H9 (cell line): ENCODE measurements around the gene NEGR1. TPM values are rescaled to one million over a fixed set of nuclear protein-coding genes. Genes with fewer than 3 reads are reported as not detected.

Source experiments
- DNase-seq: peaks from one replicate; pipeline ENCODE4 v3.0.0-alpha.2; 2017
- H2AFZ ChIP-seq: one replicate; pipeline ENCODE4 v1.6.1; 2013; ENCODE audit warnings: mild to moderate bottlenecking, low read length, control low read depth, moderate library complexity
- H2AK5ac ChIP-seq: 2 replicates; pipeline ENCODE4 v1.6.1; 2013; ENCODE audit warnings: low read length, control low read depth, mixed read lengths; ENCODE audit not compliant: insufficient read length
- H2BK120ac ChIP-seq: one replicate; pipeline ENCODE4 v1.6.1; 2013; ENCODE audit warnings: low read depth, mild to moderate bottlenecking, low read length, control low read depth, inconsistent platforms; ENCODE audit not compliant: poor library complexity, severe bottlenecking
- H2BK12ac ChIP-seq: 2 replicates; pipeline ENCODE4 v1.6.1; 2013; ENCODE audit warnings: low read length, control low read depth, mixed read lengths, low read depth; ENCODE audit not compliant: insufficient read length
- H2BK15ac ChIP-seq: 2 replicates; pipeline ENCODE4 v1.6.1; 2013; ENCODE audit warnings: low read depth, low read length, control low read depth
- H2BK20ac ChIP-seq: one replicate; pipeline ENCODE4 v1.6.1; 2013; ENCODE audit warnings: low read depth, mild to moderate bottlenecking, low read length, control low read depth, inconsistent platforms; ENCODE audit not compliant: poor library complexity, severe bottlenecking
- H2BK5ac ChIP-seq: 2 replicates; pipeline ENCODE4 v1.6.1; 2013; ENCODE audit warnings: low read length, control low read depth, mixed read lengths; ENCODE audit not compliant: insufficient read length
- H3K14ac ChIP-seq: 2 replicates; pipeline ENCODE4 v1.6.1; 2013; ENCODE audit warnings: low read length, control low read depth; ENCODE audit not compliant: insufficient read depth
- H3K18ac ChIP-seq: 2 replicates; pipeline ENCODE4 v1.6.1; 2013; ENCODE audit warnings: low read depth, mild to moderate bottlenecking, mixed read lengths, low read length, control low read depth; ENCODE audit not compliant: insufficient read length
- H3K23ac ChIP-seq: 2 replicates; pipeline ENCODE4 v1.6.1; 2013; ENCODE audit warnings: low read length, control low read depth, mixed read lengths, low read depth; ENCODE audit not compliant: insufficient read length
- H3K23me2 ChIP-seq: 2 replicates; pipeline ENCODE4 v1.6.1; 2013; ENCODE audit warnings: low read depth, mild to moderate bottlenecking, mixed read lengths, low read length, control low read depth; ENCODE audit not compliant: insufficient read length, poor library complexity, severe bottlenecking
- H3K27ac ChIP-seq: 2 replicates; pipeline ENCODE4 v1.5.1; 2013; ENCODE audit warnings: low read length, control low read depth, mixed read lengths, low read depth; ENCODE audit not compliant: insufficient read length
- H3K27me3 ChIP-seq: 2 replicates; pipeline ENCODE4 v1.6.1; 2013; ENCODE audit warnings: low read length, control low read depth, inconsistent platforms; ENCODE audit not compliant: insufficient read depth
- H3K4ac ChIP-seq: 2 replicates; pipeline ENCODE4 v1.6.1; 2013; ENCODE audit warnings: low read depth, mild to moderate bottlenecking, control low read depth, inconsistent platforms, low read length, moderate library complexity
- H3K4me1 ChIP-seq: 2 replicates; pipeline ENCODE4 v1.6.1; 2013; ENCODE audit warnings: low read length, control low read depth, inconsistent platforms; ENCODE audit not compliant: insufficient read depth
- H3K4me2 ChIP-seq: 2 replicates; pipeline ENCODE4 v1.6.1; 2013; ENCODE audit warnings: low read length, control low read depth, mixed read lengths; ENCODE audit not compliant: insufficient read length, insufficient read depth
- H3K56ac ChIP-seq: 2 replicates; pipeline ENCODE4 v1.6.1; 2013; ENCODE audit warnings: low read depth, mild to moderate bottlenecking, mixed read lengths, low read length, control low read depth; ENCODE audit not compliant: insufficient read length
- H3K79me1 ChIP-seq: 2 replicates; pipeline ENCODE4 v1.6.1; 2013; ENCODE audit warnings: low read depth, mild to moderate bottlenecking, moderate library complexity, low read length, control low read depth, inconsistent platforms; ENCODE audit not compliant: insufficient read depth, poor library complexity, severe bottlenecking
- H3K79me2 ChIP-seq: 2 replicates; pipeline ENCODE4 v1.6.1; 2013; ENCODE audit warnings: low read length, control low read depth, inconsistent platforms; ENCODE audit not compliant: insufficient read depth
- H3K9ac ChIP-seq: 2 replicates; pipeline ENCODE4 v1.6.1; 2013; ENCODE audit warnings: low read length, control low read depth, mixed read lengths; ENCODE audit not compliant: insufficient read length; ENCODE audit errors: extremely low read depth
- H3K9me3 ChIP-seq: one replicate; pipeline ENCODE4 v1.6.1; 2013; ENCODE audit warnings: low read depth, low read length, inconsistent platforms; ENCODE audit not compliant: control insufficient read depth
- H3T11ph ChIP-seq: one replicate; pipeline ENCODE4 v1.6.1; 2013; ENCODE audit warnings: mild to moderate bottlenecking, low read length, control low read depth, inconsistent platforms
- H4K20me1 ChIP-seq: one replicate; pipeline ENCODE4 v1.6.1; 2013; ENCODE audit not compliant: control insufficient read depth, insufficient read length, insufficient read depth
- H4K5ac ChIP-seq: 2 replicates; pipeline ENCODE4 v1.6.1; 2013; ENCODE audit warnings: low read depth, mild to moderate bottlenecking, mixed read lengths, low read length, control low read depth; ENCODE audit not compliant: insufficient read length
- H4K8ac ChIP-seq: replicated peaks from 2 replicates; pipeline ENCODE4 v1.6.1; 2013; ENCODE audit warnings: low read length, control low read depth, mixed read lengths, low read depth; ENCODE audit not compliant: insufficient read length
- H4K91ac ChIP-seq: 2 replicates; pipeline ENCODE4 v1.6.1; 2013; ENCODE audit warnings: low read depth, mild to moderate bottlenecking, moderate library complexity, mixed read lengths, low read length, control low read depth; ENCODE audit not compliant: insufficient read length
- H3K27ac Mint-ChIP-seq, 3 experiments: 2 replicates in 2 of 3; 3 replicates in 1 of 3; pipeline ENCODE4 v1.8.0; 2020 to 2021; ENCODE audit warnings: mixed read lengths in 3 of 3, mild to moderate bottlenecking in 1 of 3, moderate library complexity in 1 of 3
- H3K27me3 Mint-ChIP-seq: 2 replicates; pipeline ENCODE4 v1.8.0; 2021; ENCODE audit warnings: low read depth, mild to moderate bottlenecking, moderate library complexity, mixed read lengths
- H3K36me3 Mint-ChIP-seq, 3 experiments: 2 replicates in 2 of 3; 3 replicates in 1 of 3; pipeline ENCODE4 v1.8.0; 2020 to 2021; ENCODE audit warnings: low read depth in 3 of 3, mixed read lengths in 3 of 3; ENCODE audit not compliant: insufficient read depth in 1 of 3
- H3K4me1 Mint-ChIP-seq, 2 experiments: 2 replicates each; pipeline ENCODE4 v1.8.0; 2020; ENCODE audit warnings: mixed read lengths in 2 of 2
- H3K4me3 Mint-ChIP-seq, 2 experiments: 2 replicates in 1 of 2; 3 replicates in 1 of 2; pipeline ENCODE4 v1.8.0; 2020 to 2021; ENCODE audit warnings: mild to moderate bottlenecking in 2 of 2, mixed read lengths in 2 of 2, moderate library complexity in 1 of 2
- H3K9me3 Mint-ChIP-seq, 2 experiments: 2 replicates in 1 of 2; 3 replicates in 1 of 2; pipeline ENCODE4 v1.8.0; 2020; ENCODE audit warnings: mild to moderate bottlenecking in 2 of 2, mixed read lengths in 2 of 2, moderate library complexity in 1 of 2
- CTCF ChIP-seq: fragments of 200-600 bp; sonication (generic); conservative IDR thresholded peaks from 3 replicates; pipeline ENCODE4 v1.8.0; 2021; ENCODE audit warnings: antibody characterized with exemption, mild to moderate bottlenecking
- WGBS: extraction: QIAGEN DNeasy Blood & Tissue Kit; methylation state at CpG from one replicate; pipeline ENCODE4 v1.1.7; 2013; ENCODE audit warnings: missing lambda C conversion rate, low lambda C conversion rate, mixed read lengths; ENCODE audit not compliant: insufficient read length; ENCODE audit errors: extremely low coverage; 5-methylcytosine and 5-hydroxymethylcytosine counted together
- total RNA-seq: library from RNA; stranded (reverse); gene quantifications from 2 replicates; pipeline ENCODE4 v1.2.1, GENCODE V29; 2021

Gene NEGR1
- total RNA-seq, 1 experiment from 2014 or later, result 0.13 TPM

- Histone ChIP-seq H3K79me2 (no peaks in the 10 kb centered on the region), H3K27ac (no peak overlapping the region), H2BK20ac (no peak overlapping the region), H3K9ac (no peak overlapping the region), H2AFZ (no peak overlapping the region), H2BK5ac (no peak overlapping the region), H3K18ac (no peak overlapping the region), H3K56ac (no peak overlapping the region), H4K91ac (no peak overlapping the region), H4K20me1 (no peaks in the 10 kb centered on the region), H3K27me3 (no peaks in the 10 kb centered on the region), H4K8ac (no peak overlapping the region), H3K4me2 (no peak overlapping the region), H3K23me2 (no peaks in the 10 kb centered on the region), H3K14ac (no peak overlapping the region), H3K79me1 (no peaks in the 10 kb centered on the region), H4K5ac (no peak overlapping the region), H3K9me3 (no peaks in the 10 kb centered on the region), H3K4ac (no peak overlapping the region), H2BK12ac (no peak overlapping the region), H2BK120ac (no peak overlapping the region), H2AK5ac (no peak overlapping the region), H3T11ph (no peak overlapping the region), H3K4me1 (no peaks in the 10 kb centered on the region), H2BK15ac (no peak overlapping the region), H3K23ac (no peak overlapping the region)
- no peaks in the 10 kb centered on the region for H3K4me1 Mint-ChIP-seq
- H3K36me3 Mint-ChIP-seq, result no peaks in the 10 kb centered on the region
- DNase-seq, result no peak
- no peaks in the 10 kb centered on the region for H3K27me3 Mint-ChIP-seq
- no peak overlapping the region; a peak in 1 of 7 replicates for H3K27ac Mint-ChIP-seq
- no CpG with 5 or more reads among the region's 1 CpG for WGBS
- H3K4me3 Mint-ChIP-seq, result no peak overlapping the region
- no peak for TF ChIP-seq CTCF
- H3K9me3 Mint-ChIP-seq, result no peaks in the 10 kb centered on the region
These were observed 338.3 kb downstream of the NEGR1 start for GRCh38 chr1:71944006-71944405.
